HepG2 (cell line): ENCODE measurements around the gene FEV. TPM values are rescaled to one million over a fixed set of nuclear protein-coding genes. Genes with fewer than 3 reads are reported as not detected.
A peak's percentile ranks its signal among the peaks of the same experiment; 100 is the strongest.

ENCODE experiments used
- ATAC-seq: fragments of 200-7000 bp; cut with Tn5 transposase; 3 replicates; pipeline ENCODE4 v1.9.1; 2020; ENCODE audit warnings: mild to moderate bottlenecking, moderate library complexity
- BruUV-seq: library from RNA; stranded (reverse); fragments of 400-500 nt; replicated peaks from 2 replicates; lab custom pipeline; 2021; lab: Mats Ljungman, UMichigan
- CTCF ChIA-PET: fragments of 300-600 bp; formaldehyde crosslinking; extraction: SDS; loops from one replicate; lab custom pipeline; 2021; ENCODE audit warnings: low total read pairs, inconsistent platforms, low intra/inter-chr PET ratio; lab: Yijun Ruan, JAX
- POLR2A ChIA-PET: fragments of 350-600 bp; sonication (Branson Sonifier 250); formaldehyde crosslinking; loops from one replicate; lab custom pipeline; 2020; ENCODE audit warnings: antibody characterized with exemption, inconsistent platforms; lab: Yijun Ruan, JAX
- DNase-seq: peaks from one replicate; pipeline ENCODE4 v3.0.0-alpha.2; 2015; ENCODE audit warnings: low spot score
- FAIRE-seq: peaks from 3 replicates; lab custom pipeline; 2011; peaks lifted over from hg19 to GRCh38; lab: Jason Lieb, UNC
- H2AFZ ChIP-seq: one replicate; pipeline ENCODE4 v1.6.1; 2011; ENCODE audit warnings: low read length, inconsistent platforms
- H3K27ac ChIP-seq: fragments of 300-600 bp; 3 replicates; pipeline ENCODE4 v1.8.0; 2011; ENCODE audit warnings: mixed run types, mild to moderate bottlenecking, mixed read lengths, low read length, inconsistent platforms; ENCODE audit not compliant: insufficient read depth; ENCODE audit errors: extremely low read length
- H3K27me3 ChIP-seq, 2 experiments: fragments of 200-600 bp in 1 of 2; 2 replicates in 1 of 2; 3 replicates in 1 of 2; pipeline versions ENCODE4 v1.6.0 to v1.8.0; 2011; ENCODE audit warnings: low read length in 2 of 2, mild to moderate bottlenecking in 2 of 2, moderate library complexity in 2 of 2, inconsistent platforms in 1 of 2; ENCODE audit not compliant: insufficient read depth in 2 of 2, control insufficient read depth in 1 of 2
- H3K36me3 ChIP-seq, 2 experiments: fragments of 200-600 bp in 1 of 2; replicated peaks in 1 of 2; 2 replicates in 1 of 2; 3 replicates in 1 of 2; pipeline versions ENCODE4 v1.5.1 to v1.8.0; 2011; ENCODE audit warnings: low read length in 2 of 2, inconsistent platforms in 1 of 2; ENCODE audit not compliant: insufficient read depth in 2 of 2, control insufficient read depth in 1 of 2
- H3K4me1 ChIP-seq: 2 replicates; pipeline ENCODE4 v1.5.1; 2012; ENCODE audit warnings: low read length, inconsistent platforms; ENCODE audit not compliant: insufficient read depth
- H3K4me2 ChIP-seq: 2 replicates; pipeline ENCODE4 v1.6.0; 2011; ENCODE audit warnings: low read depth, low read length, inconsistent platforms
- H3K4me3 ChIP-seq, 3 experiments: fragments of 200-600 bp in 1 of 3; sonication (generic), shearing (Covaris generic) in 1 of 3; replicated peaks in 1 of 3; 2 replicates each; pipeline ENCODE4 v1.5.1; 2011 to 2016; ENCODE audit warnings: low read length in 3 of 3, inconsistent platforms in 2 of 3, low read depth in 2 of 3, mild to moderate bottlenecking in 2 of 3, control low read depth in 1 of 3, mixed read lengths in 1 of 3; ENCODE audit not compliant: insufficient read depth in 1 of 3
- H3K79me2 ChIP-seq: one replicate; pipeline ENCODE4 v1.6.1; 2011; ENCODE audit warnings: low read length, inconsistent platforms; ENCODE audit not compliant: insufficient read depth
- H3K9ac ChIP-seq: 2 replicates; pipeline ENCODE4 v1.6.0; 2011; ENCODE audit warnings: mild to moderate bottlenecking, low read depth, low read length, inconsistent platforms; ENCODE audit not compliant: insufficient read depth
- H3K9me3 ChIP-seq: 2 replicates; pipeline ENCODE4 v1.5.1; 2012; ENCODE audit warnings: mild to moderate bottlenecking, low read length
- H4K20me1 ChIP-seq: 2 replicates; pipeline ENCODE4 v1.6.0; 2011; ENCODE audit warnings: inconsistent platforms, mild to moderate bottlenecking, low read length, moderate library complexity; ENCODE audit not compliant: insufficient read depth
- ATF3 ChIP-seq: sonication (generic); formaldehyde crosslinking; IDR thresholded peaks from 2 replicates; pipeline ENCODE4 v1.4.0; 2020; ENCODE audit warnings: missing genetic modification reagents
- CEBPZ ChIP-seq: IDR thresholded peaks from 2 replicates; pipeline ENCODE4 v1.6.1; 2012; ENCODE audit warnings: low read length, improper control_type of control experiment
- ISX ChIP-seq: sonication (generic); formaldehyde crosslinking; conservative IDR thresholded peaks from 2 replicates; pipeline ENCODE4 v1.5.0; 2020; ENCODE audit warnings: missing genetic modification reagents
- NKX3-1 ChIP-seq: sonication (generic); formaldehyde crosslinking; IDR thresholded peaks from 2 replicates; pipeline ENCODE4 v1.5.0; 2020; ENCODE audit warnings: missing genetic modification reagents
- TRIM22 ChIP-seq: fragments of 450-650 bp; IDR thresholded peaks from 2 replicates; pipeline ENCODE4 v1.6.1; 2017
- ZFY ChIP-seq: sonication (generic); formaldehyde crosslinking; IDR thresholded peaks from 2 replicates; pipeline ENCODE4 v1.4.0; 2020; ENCODE audit warnings: missing genetic modification reagents
- ZNF260 ChIP-seq: sonication (generic); formaldehyde crosslinking; IDR thresholded peaks from 2 replicates; pipeline ENCODE4 v1.4.0; 2020; ENCODE audit warnings: missing genetic modification reagents, low read depth, mild to moderate bottlenecking, borderline replicate concordance
- ZNF318 ChIP-seq: sonication (generic); formaldehyde crosslinking; IDR thresholded peaks from 2 replicates; pipeline ENCODE4 v1.4.0; 2020; ENCODE audit warnings: mild to moderate bottlenecking, missing genetic modification reagents
- ZNF777 ChIP-seq: sonication (generic); formaldehyde crosslinking; IDR thresholded peaks from 2 replicates; pipeline ENCODE4 v1.4.0; 2020; ENCODE audit warnings: missing genetic modification reagents
- ZNF792 ChIP-seq: IDR thresholded peaks from 2 replicates; pipeline ENCODE4 v1.6.1; 2016
- ZSCAN31 ChIP-seq: sonication (generic); formaldehyde crosslinking; IDR thresholded peaks from 2 replicates; pipeline ENCODE4 v1.5.0; 2020; ENCODE audit warnings: low read depth, mild to moderate bottlenecking, missing genetic modification reagents
- WGBS: methylation state at CpG from one replicate; pipeline ENCODE4 v1.1.6; 2017; ENCODE audit warnings: low lambda C conversion rate; 5-methylcytosine and 5-hydroxymethylcytosine counted together
- in situ Hi-C: cut with HindIII; loops from 2 replicates; pipeline ENCODE4 v1.10.0; 2017; ENCODE audit warnings: low pct_unique_long_range_greater_than_20kb; ENCODE audit not compliant: extremely low pct_ligation_motif_present
- intact Hi-C: fragments of 100-400 bp; cut with micrococcal nuclease; formaldehyde crosslinking; loops from one replicate; pipeline ENCODE4 v1.10.0; 2022; ENCODE audit not compliant: unreplicated experiment
- polyA plus RNA-seq, 8 experiments: library from polyadenylated mRNA; depleted of rRNA in 3 of 8; stranded (reverse) in 7 of 8; unstranded in 1 of 8; fragments of >200 nt; fragmentation: Illumina TruSeq in 4 of 8; extraction: Trizol in 4 of 8; gene quantifications; 2 replicates each; pipeline versions ENCODE4 v1.2.1 to v1.2.3, GENCODE V29; 2011 to 2016; ENCODE audit warnings: low read depth in 4 of 8, missing spikeins in 1 of 8, mixed read lengths in 1 of 8; ENCODE audit not compliant: insufficient read depth in 1 of 8
- total RNA-seq, 5 experiments: library from RNA; depleted of rRNA; stranded (reverse); fragments of >200 nt; fragmentation: Illumina TruSeq; extraction: Trizol; gene quantifications; 2 replicates each; pipeline ENCODE4 v1.2.3, GENCODE V29; 2016; ENCODE audit warnings: low read depth in 1 of 5

Gene FEV
- total and polyA plus RNA-seq, 2 of the 13 experiments (the other 11 are each of a cell fraction or from before 2014, with no cell fraction given): not detected

GRCh38 chr2:218981390-218981880 is 3.5 kb downstream of the FEV start:
- Histone ChIP-seq H3K27ac (no peak overlapping the region), H3K4me1 (peaks cover 11% of the 10 kb centered on the region; the same call in 1 of the 2 replicates), H3K9me3 (no peaks in the 10 kb centered on the region), H3K27me3 (peaks cover 31 to 76% of the 10 kb centered on the region in 2 experiments), H4K20me1 (peaks cover 10% of the 10 kb centered on the region; the same call in 1 of the 2 replicates), H3K4me3 (peak overlapping the region in 1 of 3 experiments; percentile 2; a peak in 1 of 6 replicates), H3K79me2 (no peaks in the 10 kb centered on the region), H3K36me3 (no peaks in the 10 kb centered on the region), H3K4me2 (peak overlapping the region; percentile 25), H2AFZ (no peak overlapping the region), H3K9ac (no peak overlapping the region)
- CTCF ChIA-PET: no interaction called here
- in situ Hi-C loops (no loop called here), intact Hi-C loops (loop anchor here (10.0 kb wide), 1 partner anchor 117 kb away; no protein-coding TSS in a partner anchor)
- DNase-seq: no peak
- no peak for FAIRE-seq
- peak; percentile 2; the same call in 1 of the 3 replicates for ATAC-seq
- BruUV-seq: no TSS peak
- POLR2A ChIA-PET: no interaction called here
- 16% methylated on average over 8 of the region's 46 CpGs for WGBS
- TF ChIP-seq ZNF777 (CRISPR knock-in tag) (peak; percentile 54; the same call in 1 of the 2 replicates), ZNF260 (CRISPR knock-in tag) (no peak), ZNF318 (CRISPR knock-in tag) (no peak), ZNF792 (CRISPR knock-in tag) (no peak), ZFY (0 out of 2 replicates have a peak, but pooled peaks have one; percentile 20), ISX (CRISPR knock-in tag) (no peak), ATF3 (CRISPR knock-in tag) (no peak), NKX3-1 (no peak), TRIM22 (no peak), CEBPZ (no peak), ZSCAN31 (no peak)
